ENCODE measurements around the gene IRF5.

DNA sequence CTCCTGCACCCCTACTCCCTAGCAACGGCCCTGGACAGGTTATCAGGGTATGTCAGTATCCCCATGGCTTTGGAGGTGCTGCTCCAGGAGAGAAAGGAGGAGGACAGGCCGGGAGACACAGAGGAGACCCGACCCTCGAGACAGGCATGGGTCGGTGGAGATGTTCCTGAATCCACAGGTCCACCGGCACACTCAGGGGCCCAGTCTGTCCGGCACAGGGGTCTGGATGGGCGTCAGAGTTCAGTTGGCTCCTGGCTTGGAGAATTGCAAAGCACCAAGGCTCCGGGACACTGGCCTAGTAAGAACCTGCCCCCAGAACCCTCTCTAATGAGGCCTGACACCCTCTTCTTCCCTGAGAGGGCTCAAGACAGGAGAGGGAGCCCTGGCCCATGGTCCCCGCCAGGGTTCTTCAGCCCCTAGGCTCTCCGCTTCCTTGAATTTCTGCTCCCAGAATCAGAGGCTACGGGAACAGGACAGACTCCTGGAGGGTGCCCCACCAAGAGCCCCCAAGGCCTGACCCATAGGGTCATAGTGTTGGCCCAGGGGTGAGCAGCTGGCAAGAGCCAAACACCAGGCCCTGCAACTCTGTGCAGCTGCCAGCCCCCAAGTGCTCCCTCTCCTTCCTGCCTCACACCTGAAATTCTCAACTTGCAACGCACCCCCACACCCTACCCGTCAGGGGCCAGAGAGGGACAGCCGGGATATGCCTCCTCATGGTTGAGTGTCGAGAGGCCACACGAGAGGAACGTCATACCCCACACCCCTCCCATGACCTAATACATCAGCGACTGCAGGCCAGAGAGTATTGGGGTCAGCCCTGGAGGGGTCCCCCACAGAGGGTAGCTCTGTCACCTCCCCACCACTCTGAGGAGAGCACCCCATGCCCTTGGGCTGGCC is 5.5 kb upstream of the IRF5 start:
- TF ChIP-seq, protein P1, sequence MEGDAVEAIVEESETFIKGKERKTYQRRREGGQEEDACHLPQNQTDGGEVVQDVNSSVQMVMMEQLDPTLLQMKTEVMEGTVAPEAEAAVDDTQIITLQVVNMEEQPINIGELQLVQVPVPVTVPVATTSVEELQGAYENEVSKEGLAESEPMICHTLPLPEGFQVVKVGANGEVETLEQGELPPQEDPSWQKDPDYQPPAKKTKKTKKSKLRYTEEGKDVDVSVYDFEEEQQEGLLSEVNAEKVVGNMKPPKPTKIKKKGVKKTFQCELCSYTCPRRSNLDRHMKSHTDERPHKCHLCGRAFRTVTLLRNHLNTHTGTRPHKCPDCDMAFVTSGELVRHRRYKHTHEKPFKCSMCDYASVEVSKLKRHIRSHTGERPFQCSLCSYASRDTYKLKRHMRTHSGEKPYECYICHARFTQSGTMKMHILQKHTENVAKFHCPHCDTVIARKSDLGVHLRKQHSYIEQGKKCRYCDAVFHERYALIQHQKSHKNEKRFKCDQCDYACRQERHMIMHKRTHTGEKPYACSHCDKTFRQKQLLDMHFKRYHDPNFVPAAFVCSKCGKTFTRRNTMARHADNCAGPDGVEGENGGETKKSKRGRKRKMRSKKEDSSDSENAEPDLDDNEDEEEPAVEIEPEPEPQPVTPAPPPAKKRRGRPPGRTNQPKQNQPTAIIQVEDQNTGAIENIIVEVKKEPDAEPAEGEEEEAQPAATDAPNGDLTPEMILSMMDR (IDR thresholded peaks at IDR 0.05 in 8 of 11, conservative IDR thresholded peaks at IDR 0.05 in 3 of 11) = no peak
- TF ChIP-seq POLR2A (IDR thresholded peaks at IDR 0.05) (no peak), POLR2AphosphoS5 (IDR thresholded peaks at IDR 0.05) (no peak)

Measured in spleen (tissue), 7 donors.